H1 (cell line): Measurements from ENCODE around the gene HMCN1. TPM values are rescaled to one million over a fixed set of nuclear protein-coding genes. Genes with fewer than 3 reads are reported as not detected.

ENCODE experiments used
- CTCF ChIA-PET: fragments of 300-600 bp; sonication (Branson Sonifier 250); formaldehyde crosslinking; loops from one replicate; lab custom pipeline; 2021; ENCODE audit not compliant: partially characterized antibody; lab: Charles Lee
- POLR2A ChIA-PET: fragments of 300-600 bp; sonication (Branson Sonifier 250); formaldehyde crosslinking; loops from one replicate; lab custom pipeline; 2021; ENCODE audit warnings: inconsistent platforms; ENCODE audit not compliant: partially characterized antibody; lab: Charles Lee
- DNase-seq, 2 experiments: peaks; one replicate each; pipeline versions ENCODE4 v3.0.0 to v3.0.0-alpha.2; 2010 to 2022; ENCODE audit warnings: low spot score in 2 of 2, low read depth in 1 of 2, mixed read lengths in 1 of 2
- FAIRE-seq: peaks from 2 replicates; lab custom pipeline; 2011; peaks lifted over from hg19 to GRCh38; lab: Jason Lieb, UNC
- H2AFZ ChIP-seq: 2 replicates; pipeline ENCODE4 v1.8.1; 2012; ENCODE audit warnings: low read length, inconsistent platforms
- H2AK5ac ChIP-seq: 2 replicates; pipeline ENCODE4 v1.6.1; 2013; ENCODE audit warnings: low read depth, low read length
- H2BK120ac ChIP-seq: replicated peaks from 2 replicates; pipeline ENCODE3; 2013; ENCODE audit warnings: low read depth, low read length, inconsistent platforms
- H2BK12ac ChIP-seq: 2 replicates; pipeline ENCODE4 v1.6.1; 2013; ENCODE audit warnings: low read depth, low read length
- H2BK15ac ChIP-seq: 2 replicates; pipeline ENCODE4 v1.6.1; 2013; ENCODE audit warnings: low read length
- H2BK20ac ChIP-seq: 2 replicates; pipeline ENCODE4 v1.6.1; 2013; ENCODE audit warnings: low read length
- H2BK5ac ChIP-seq: 2 replicates; pipeline ENCODE4 v1.6.1; 2013; ENCODE audit warnings: low read depth, low read length
- H3K14ac ChIP-seq: 2 replicates; pipeline ENCODE4 v1.6.1; 2013; ENCODE audit warnings: inconsistent platforms; ENCODE audit not compliant: insufficient read length
- H3K18ac ChIP-seq: 2 replicates; pipeline ENCODE4 v1.6.1; 2013; ENCODE audit warnings: low read length; ENCODE audit errors: extremely low read depth
- H3K23ac ChIP-seq: 2 replicates; pipeline ENCODE4 v1.6.1; 2013; ENCODE audit warnings: inconsistent platforms; ENCODE audit not compliant: insufficient read length
- H3K23me2 ChIP-seq: 2 replicates; pipeline ENCODE4 v1.6.1; 2013; ENCODE audit warnings: low read depth, low read length
- H3K27ac ChIP-seq: 2 replicates; pipeline ENCODE4 v1.6.1; 2011; ENCODE audit warnings: low read depth, low read length, inconsistent platforms
- H3K27me3 ChIP-seq, 4 experiments: replicated peaks in 1 of 4; 1 replicate in 1 of 4; 2 replicates in 3 of 4; pipeline versions ENCODE4 v1.6.1 to v1.8.1; 2011 to 2013; ENCODE audit warnings: low read length in 3 of 4, mild to moderate bottlenecking in 3 of 4, inconsistent platforms in 2 of 4, mixed read lengths in 2 of 4, moderate library complexity in 1 of 4; ENCODE audit not compliant: control insufficient read depth in 3 of 4, insufficient read depth in 3 of 4; ENCODE audit errors: extremely low read depth in 1 of 4
- H3K36me3 ChIP-seq, 4 experiments: 2 replicates each; pipeline versions ENCODE4 v1.6.1 to v1.8.1; 2011 to 2013; ENCODE audit warnings: mild to moderate bottlenecking in 4 of 4, low read length in 3 of 4, moderate library complexity in 2 of 4, control low read depth in 1 of 4, inconsistent platforms in 1 of 4; ENCODE audit not compliant: insufficient read depth in 4 of 4, control insufficient read depth in 2 of 4
- H3K4ac ChIP-seq: replicated peaks from 2 replicates; pipeline ENCODE3; 2013; ENCODE audit warnings: low read length, low read depth, mixed read lengths, inconsistent platforms; ENCODE audit not compliant: insufficient read length
- H3K4me1 ChIP-seq, 4 experiments: replicated peaks in 1 of 4; 1 replicate in 1 of 4; 2 replicates in 3 of 4; pipeline versions ENCODE4 v1.6.1 to v1.8.1; 2011 to 2013; ENCODE audit warnings: low read length in 3 of 4, inconsistent platforms in 2 of 4, mixed read lengths in 1 of 4; ENCODE audit not compliant: insufficient read depth in 4 of 4, control insufficient read depth in 3 of 4
- H3K4me2 ChIP-seq, 2 experiments: 2 replicates each; pipeline versions ENCODE4 v1.6.1 to v1.8.1; 2011 to 2013; ENCODE audit warnings: low read depth in 2 of 2, low read length in 2 of 2, control low read depth in 1 of 2, inconsistent platforms in 1 of 2, mild to moderate bottlenecking in 1 of 2; ENCODE audit not compliant: insufficient read depth in 1 of 2
- H3K4me3 ChIP-seq, 4 experiments: fragments of 200-600, 300-600 bp in 1 of 4; sonication (generic), shearing (Covaris generic), sonication (Bioruptor Twin) in 1 of 4; 2 replicates each; pipeline versions ENCODE4 v1.5.1 to v1.8.1; 2011 to 2016; ENCODE audit warnings: low read length in 4 of 4, low read depth in 3 of 4, control low read depth in 2 of 4, inconsistent platforms in 2 of 4, mild to moderate bottlenecking in 2 of 4, mixed read lengths in 1 of 4, moderate library complexity in 1 of 4; ENCODE audit not compliant: insufficient read depth in 2 of 4; ENCODE audit errors: extremely low read depth in 1 of 4
- H3K56ac ChIP-seq: replicated peaks from 2 replicates; pipeline ENCODE3; 2013; ENCODE audit warnings: low read depth, mild to moderate bottlenecking, mixed read lengths, low read length, inconsistent platforms; ENCODE audit not compliant: insufficient read length
- H3K79me1 ChIP-seq: 2 replicates; pipeline ENCODE4 v1.6.1; 2013; ENCODE audit warnings: low read depth, low read length, control low read depth
- H3K79me2 ChIP-seq, 2 experiments: 2 replicates each; pipeline versions ENCODE4 v1.6.1 to v1.8.1; 2012 to 2013; ENCODE audit warnings: low read length in 2 of 2, mild to moderate bottlenecking in 2 of 2, inconsistent platforms in 1 of 2; ENCODE audit not compliant: insufficient read depth in 2 of 2, control insufficient read depth in 1 of 2
- H3K9ac ChIP-seq, 4 experiments: replicated peaks in 1 of 4; 1 replicate in 1 of 4; 2 replicates in 3 of 4; pipeline versions ENCODE4 v1.6.1 to v1.8.1; 2011 to 2013; ENCODE audit warnings: low read depth in 3 of 4, low read length in 3 of 4, control low read depth in 2 of 4, mild to moderate bottlenecking in 2 of 4, moderate library complexity in 2 of 4, inconsistent platforms in 1 of 4; ENCODE audit errors: extremely low read depth in 1 of 4
- H3K9me3 ChIP-seq, 2 experiments: 2 replicates each; pipeline versions ENCODE4 v1.6.1 to v1.8.1; 2012 to 2013; ENCODE audit warnings: mild to moderate bottlenecking in 2 of 2, moderate library complexity in 2 of 2, control low read depth in 1 of 2, inconsistent platforms in 1 of 2, low read depth in 1 of 2, low read length in 1 of 2, mixed read lengths in 1 of 2; ENCODE audit not compliant: insufficient read depth in 2 of 2
- H4K20me1 ChIP-seq, 2 experiments: replicated peaks in 1 of 2; 2 replicates each; pipeline versions ENCODE3 to v1.8.1; 2011 to 2013; ENCODE audit warnings: inconsistent platforms in 2 of 2, low read length in 2 of 2, mild to moderate bottlenecking in 1 of 2; ENCODE audit not compliant: insufficient read depth in 2 of 2, control insufficient read depth in 1 of 2
- H4K5ac ChIP-seq: 2 replicates; pipeline ENCODE4 v1.6.1; 2013; ENCODE audit warnings: low read length, low read depth, mixed read lengths, inconsistent platforms; ENCODE audit not compliant: insufficient read length
- H4K8ac ChIP-seq: 2 replicates; pipeline ENCODE4 v1.8.0; 2013; ENCODE audit warnings: mild to moderate bottlenecking, moderate library complexity, low read length, inconsistent platforms; ENCODE audit not compliant: insufficient read depth; ENCODE audit errors: extremely low read depth
- H4K91ac ChIP-seq: replicated peaks from 2 replicates; pipeline ENCODE3; 2013; ENCODE audit warnings: low read length, mixed read lengths, inconsistent platforms; ENCODE audit not compliant: insufficient read length
- BRCA1 ChIP-seq: IDR thresholded peaks from 2 replicates; pipeline ENCODE4 v1.6.1; 2012; ENCODE audit warnings: low read depth, low read length, improper control_type of control experiment
- CBX8 ChIP-seq: fragments of 300-800, 300-1000 bp; sonication (generic); IDR thresholded peaks from 2 replicates; pipeline ENCODE4 v1.7.1; 2016; ENCODE audit warnings: low read depth, low read length, borderline replicate concordance
- GTF2F1 ChIP-seq: IDR thresholded peaks from 2 replicates; pipeline ENCODE4 v1.6.1; 2012; ENCODE audit warnings: low read depth, low read length, improper control_type of control experiment, borderline replicate concordance
- SP2 ChIP-seq: IDR thresholded peaks from 2 replicates; pipeline ENCODE4 v1.6.1; 2012; ENCODE audit warnings: mild to moderate bottlenecking, low read length, inconsistent platforms
- SRF ChIP-seq: IDR thresholded peaks from 2 replicates; pipeline ENCODE4 v1.6.1; 2011; ENCODE audit warnings: mild to moderate bottlenecking, low read depth, low read length, moderate library complexity
- WGBS, 2 experiments: shearing (Covaris generic) in 1 of 2; methylation state at CpG; one replicate each; pipeline versions ENCODE4 v1.1.6 to v1.1.7; 2013 to 2015; ENCODE audit warnings: low lambda C conversion rate in 2 of 2, mixed read lengths in 2 of 2, inconsistent platforms in 1 of 2, low coverage in 1 of 2, missing lambda C conversion rate in 1 of 2; ENCODE audit not compliant: insufficient replicate concordance in 2 of 2, insufficient coverage in 1 of 2, insufficient read length in 1 of 2; ENCODE audit errors: extremely low coverage in 1 of 2, missing lambda C conversion rate in 1 of 2; 5-methylcytosine and 5-hydroxymethylcytosine counted together
- polyA plus RNA-seq, 7 experiments: library from polyadenylated mRNA; depleted of rRNA in 3 of 7; stranded (reverse) in 5 of 7; unstranded in 2 of 7; fragments of >200 nt in 5 of 7; fragments of 200-250 nt in 2 of 7; gene quantifications; 1 replicate in 5 of 7; 2 replicates in 1 of 7; 4 replicates in 1 of 7; pipeline versions ENCODE4 v1.2.1 to v1.2.3, GENCODE V29; 2011 to 2013; ENCODE audit warnings: missing spikeins in 2 of 7, mixed read lengths in 2 of 7
- total RNA-seq: library from RNA; stranded (reverse); fragmentation: NEBNext Ultra II Directional; extraction: Animal tissue kit (Norgen Biotek cat#: 25700); gene quantifications from 2 replicates; pipeline ENCODE4 v1.2.1, GENCODE V29; 2021

The HMCN1 gene
- total and polyA plus RNA-seq, 2 of the 8 experiments (the other 6 are each of a cell fraction or from before 2014, with no cell fraction given), result 13.8 to 14.6 TPM

GRCh38 chr1:185871627-185872150, 137.5 kb downstream of the HMCN1 start:
- H3K36me3 ChIP-seq, result no peaks in the 10 kb centered on the region
- H3K79me2 ChIP-seq, result no peaks in the 10 kb centered on the region
- H3K23ac ChIP-seq, result no peak overlapping the region
- H4K5ac ChIP-seq, result no peak overlapping the region
- H3K4me3 ChIP-seq, result no peak overlapping the region
- H3K9ac ChIP-seq, result no peak overlapping the region
- ChIA-PET CTCF (interaction anchor here (0.9 kb wide), 1 partner anchor 9 kb away, joined by 3 read pairs; no protein-coding TSS in a partner anchor), POLR2A (interaction anchor here (0.7 kb wide), 1 partner anchor 15 kb away, joined by 3 read pairs; no protein-coding TSS in a partner anchor)
- no peak for TF ChIP-seq GTF2F1
- no peak for TF ChIP-seq SRF
- no peak for TF ChIP-seq BRCA1
- TF ChIP-seq CBX8, result no peak
- TF ChIP-seq SP2, result no peak
- FAIRE-seq (peak; percentile 39), DNase-seq (no peak)
- 92% methylated on average over 2 of the region's 2 CpGs; no CpG with 5 or more reads in 1 of the 2 experiments for WGBS, 2 experiments
- H3K18ac ChIP-seq, result no peak overlapping the region
- H3K79me1 ChIP-seq, result no peaks in the 10 kb centered on the region
- no peak overlapping the region for H3K56ac ChIP-seq
- H3K4me1 ChIP-seq, result peaks cover 0 to 3% (median 0%) of the 10 kb centered on the region in 4 experiments; a peak in 1 of 7 replicates
- H3K23me2 ChIP-seq, result no peaks in the 10 kb centered on the region
- no peak overlapping the region for H4K8ac ChIP-seq
- no peak overlapping the region for H2BK15ac ChIP-seq
- no peak overlapping the region for H3K14ac ChIP-seq
- no peaks in the 10 kb centered on the region for H4K20me1 ChIP-seq
- no peak overlapping the region for H2AFZ ChIP-seq
- H2AK5ac ChIP-seq, result no peak overlapping the region
- H2BK12ac ChIP-seq, result no peak overlapping the region
- no peak overlapping the region for H2BK20ac ChIP-seq
- H3K4me2 ChIP-seq, result no peak overlapping the region
- H3K27me3 ChIP-seq, result no peaks in the 10 kb centered on the region
- no peaks in the 10 kb centered on the region for H3K9me3 ChIP-seq
- H4K91ac ChIP-seq, result no peak overlapping the region
- no peak overlapping the region for H2BK5ac ChIP-seq
- H3K4ac ChIP-seq, result no peak overlapping the region
- H2BK120ac ChIP-seq, result no peak overlapping the region
- H3K27ac ChIP-seq, result no peak overlapping the region
